Lower leg skin (tissue), 4 donors: Measurements from ENCODE around the gene MSRB3. TPM values are rescaled to one million over a fixed set of nuclear protein-coding genes. Genes with fewer than 3 reads are reported as not detected.

ENCODE experiments used
- DNase-seq, 2 donors: peaks; one replicate each; pipeline ENCODE4 v3.0.0-alpha.2; 2019; ENCODE audit warnings: low spot score in 2 of 2
- H3K4me3 ChIP-seq: fragments of 200-600 bp; sonication (generic); 2 replicates; pipeline ENCODE4 v1.5.1; 2017; ENCODE audit warnings: mild to moderate bottlenecking, low read depth; ENCODE audit not compliant: poor library complexity, severe bottlenecking
- CTCF ChIP-seq, 3 donors: fragments of 450-650 bp; IDR thresholded peaks; one replicate each; pipeline ENCODE4 v1.5.1; 2016; ENCODE audit warnings: antibody characterized with exemption in 3 of 3, mild to moderate bottlenecking in 3 of 3, moderate library complexity in 2 of 3
- POLR2A ChIP-seq, 2 donors: fragments of 450-650 bp; IDR thresholded peaks; one replicate each; pipeline ENCODE4 v1.6.1; 2016 to 2017; ENCODE audit warnings: antibody characterized with exemption in 2 of 2, mild to moderate bottlenecking in 1 of 2, moderate library complexity in 1 of 2
- WGBS, 2 donors: methylation state at CpG; one replicate each; pipeline ENCODE4 v1.1.5; 2018; 5-methylcytosine and 5-hydroxymethylcytosine counted together
- intact Hi-C: fragments of 100-400 bp; cut with DNase I; formaldehyde crosslinking; loops from one replicate; pipeline ENCODE4 v1.15.0; 2023; ENCODE audit warnings: low total_unique reads
- total RNA-seq, 4 donors: library from RNA; depleted of rRNA; stranded (reverse); fragments of >200 nt; gene quantifications; one replicate each; pipeline ENCODE4 v1.1.0, GENCODE V29; 2016

Gene MSRB3
- total RNA-seq, 4 donors from 2014 or later, result 6.1 to 16.6 (median 7.9) TPM

- H3K4me3 ChIP-seq, result no peak overlapping the region
- WGBS, 2 donors, result 75 to 90% methylated on average over 2 of the region's 2 CpGs
- DNase-seq, result no peak
Observed at GRCh38 chr12:65248656-65249633, 29.5 kb upstream of the MSRB3 start.

GRCh38 chr12:65252515-65252914, 26.0 kb upstream of the MSRB3 start:
- DNase-seq, result no peak
- H3K4me3 ChIP-seq, result no peak overlapping the region
- no peak for TF ChIP-seq CTCF (IDR thresholded peaks at IDR 0.05)
- no peak for TF ChIP-seq POLR2A (IDR thresholded peaks at IDR 0.05)
- intact Hi-C loops, result no loop called here
- WGBS, 2 donors, result 79 to 88% methylated on average over 1 of the region's 1 CpG

More at GRCh38 chr12:65248656-65249633, 29.5 kb upstream of the MSRB3 start:
- intact Hi-C loops, result no loop called here
- TF ChIP-seq POLR2A (IDR thresholded peaks at IDR 0.05) (no peak), CTCF (IDR thresholded peaks at IDR 0.05) (no peak)

- no peak for TF ChIP-seq POLR2A (IDR thresholded peaks at IDR 0.05)
- no peak for TF ChIP-seq CTCF (IDR thresholded peaks at IDR 0.05)
- no peak overlapping the region for H3K4me3 ChIP-seq
- no peak for DNase-seq
- intact Hi-C loops, result no loop called here
Observed at GRCh38 chr12:65257986-65258385, 20.5 kb upstream of the MSRB3 start.

- no peak for DNase-seq
- intact Hi-C loops, result no loop called here
- H3K4me3 ChIP-seq, result no peak overlapping the region
- no peak for TF ChIP-seq POLR2A (IDR thresholded peaks at IDR 0.05)
- no peak for TF ChIP-seq CTCF (IDR thresholded peaks at IDR 0.05)
Observed at GRCh38 chr12:65259501-65259900, 19.0 kb upstream of the MSRB3 start.

GRCh38 chr12:65263777-65264176, 14.7 kb upstream of the MSRB3 start:
- DNase-seq, result no peak
- H3K4me3 ChIP-seq, result no peak overlapping the region
- WGBS, 2 donors, result 86 to 87% methylated on average over 4 of the region's 4 CpGs
- intact Hi-C loops, result no loop called here
- TF ChIP-seq CTCF (IDR thresholded peaks at IDR 0.05), result no peak
